ENCODE results near the gene SCAMP5.

SCAMP5 gene

DNA sequence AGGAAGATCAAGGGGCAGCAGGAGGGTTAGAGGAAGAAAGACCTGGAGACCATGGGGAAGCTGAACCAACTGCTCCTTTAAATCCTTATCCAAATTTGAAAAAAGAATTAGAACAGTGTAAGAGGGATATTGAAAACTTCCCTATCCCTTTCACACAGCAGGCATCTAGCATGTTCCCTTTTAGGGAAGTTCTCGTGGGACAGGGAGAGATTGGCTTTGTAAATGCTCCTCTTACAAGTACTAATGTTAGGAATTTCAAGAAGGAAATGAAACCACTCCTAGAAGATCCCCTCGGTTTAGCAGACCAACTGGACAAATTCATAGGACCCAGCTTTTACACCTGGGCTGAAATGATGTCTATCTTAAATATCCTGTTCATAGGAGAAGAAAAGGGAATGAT, 69.5 kb downstream of the SCAMP5 start:
- TF ChIP-seq CTCF (IDR thresholded peaks at IDR 0.05; ENCODE audit: insufficient read depth, low read depth, low read length, missing control alignments), result no peak
- no peak overlapping the region for H3K4me3 ChIP-seq (ENCODE audit: low read depth, low read length)
- no peak for DNase-seq (ENCODE audit: low read depth)

- TF ChIP-seq CTCF (IDR thresholded peaks at IDR 0.05; ENCODE audit: insufficient read depth, low read depth, low read length, missing control alignments), result no peak
- DNase-seq (ENCODE audit: low read depth), result no peak
- no peak overlapping the region for H3K4me3 ChIP-seq (ENCODE audit: low read depth, low read length)
Measured at GRCh38 chr15:75065467-75065850, 70.1 kb downstream of the SCAMP5 start.

- no peak for TF ChIP-seq CTCF (IDR thresholded peaks at IDR 0.05; ENCODE audit: insufficient read depth, low read depth, low read length, missing control alignments)
- no peak overlapping the region for H3K4me3 ChIP-seq (ENCODE audit: low read depth, low read length)
- DNase-seq (ENCODE audit: low read depth), result no peak
Measured at GRCh38 chr15:75065851-75066509, 70.6 kb downstream of the SCAMP5 start.

DNA sequence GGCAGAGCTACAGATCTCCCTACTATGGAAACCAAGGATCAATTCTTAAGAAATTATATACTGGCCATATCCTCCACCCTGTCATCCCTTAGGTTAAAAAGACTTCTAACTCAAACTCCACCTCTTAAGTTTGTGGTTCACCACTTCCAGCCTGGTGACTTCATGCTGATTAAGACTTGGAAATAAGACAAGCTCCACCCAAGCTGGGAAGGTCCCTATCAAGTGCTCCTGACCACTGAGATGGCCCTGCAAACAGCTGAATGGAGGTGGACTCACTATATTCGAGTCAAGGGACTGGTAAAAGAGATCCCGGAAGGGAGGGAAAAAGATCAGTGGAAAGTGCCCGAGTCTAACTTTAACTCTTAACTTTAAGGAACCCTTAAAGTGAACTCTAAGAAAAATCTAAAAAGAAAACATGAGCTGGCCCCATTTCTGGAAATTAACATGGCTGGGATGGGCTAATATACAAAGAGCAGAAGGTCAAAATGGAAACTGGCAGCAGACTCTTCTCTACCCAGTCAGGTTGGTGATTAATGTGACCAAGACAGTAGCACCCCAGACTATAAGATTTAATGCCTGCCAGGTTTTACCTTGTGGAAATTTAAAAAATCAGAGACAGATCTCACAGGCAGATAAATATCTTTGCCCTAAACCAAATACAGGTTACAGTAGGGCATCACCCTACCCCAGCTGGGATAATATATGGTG, 71.9 kb downstream of the SCAMP5 start:
- no peak overlapping the region for H3K4me3 ChIP-seq (ENCODE audit: low read depth, low read length)
- peak; percentile 91 for DNase-seq (ENCODE audit: low read depth)
- no peak for TF ChIP-seq CTCF (IDR thresholded peaks at IDR 0.05; ENCODE audit: insufficient read depth, low read depth, low read length, missing control alignments)

GRCh38 chr15:75068748-75069147, 73.4 kb downstream of the SCAMP5 start:
- no peak for TF ChIP-seq CTCF (IDR thresholded peaks at IDR 0.05; ENCODE audit: insufficient read depth, low read depth, low read length, missing control alignments)
- no peak for DNase-seq (ENCODE audit: low read depth)
- no peak overlapping the region for H3K4me3 ChIP-seq (ENCODE audit: low read depth, low read length)

DNA sequence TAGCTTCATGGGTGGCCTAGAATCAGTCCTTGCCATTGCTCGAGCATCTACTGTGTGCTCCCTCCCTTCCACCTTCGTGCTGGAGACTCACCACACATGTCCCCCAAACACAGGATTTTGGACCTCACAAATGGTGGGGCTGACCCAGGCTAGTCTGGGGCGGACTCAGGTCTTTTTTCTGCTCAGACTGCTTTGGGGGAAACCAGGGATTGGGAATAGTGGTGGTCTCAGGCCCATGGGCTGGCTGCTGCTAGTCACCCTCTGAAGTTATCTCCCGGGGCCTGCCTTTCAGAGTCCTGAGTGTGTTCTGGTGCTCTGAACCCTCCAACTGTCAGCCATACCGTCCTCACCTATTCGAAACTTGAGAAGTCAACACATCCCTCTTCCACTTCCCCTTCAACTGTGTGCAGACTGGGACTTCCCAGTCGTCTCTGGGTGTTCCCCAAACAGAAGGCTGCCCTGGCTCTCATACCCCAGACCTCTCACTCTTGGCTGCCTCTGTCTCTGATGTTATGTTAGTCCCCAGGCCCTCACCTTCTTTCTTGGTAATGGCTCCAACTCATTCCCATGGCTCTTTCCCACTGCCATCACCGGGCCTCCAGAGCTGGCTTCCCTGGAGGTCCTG, 74.0 kb downstream of the SCAMP5 start:
- H3K4me3 ChIP-seq (ENCODE audit: low read depth, low read length), result peak overlapping the region; percentile 7; the same call in 1 of the 2 replicates
- TF ChIP-seq CTCF (IDR thresholded peaks at IDR 0.05; ENCODE audit: insufficient read depth, low read depth, low read length, missing control alignments), result no peak
- peak; percentile 94 for DNase-seq (ENCODE audit: low read depth)

All from GM12865 (cell line).